A673 (cell line): ENCODE data around the gene UBA52. TPM values are rescaled to one million over a fixed set of nuclear protein-coding genes. Genes with fewer than 3 reads are reported as not detected.
"Not testable (repeated sequence)": the region's sequence is repeated elsewhere in the genome, so short reads cannot be mapped to it uniquely, and the experiment has no call there.

Experiments used
- BruUV-seq: library from RNA; stranded (reverse); fragments of 400-500 nt; replicated peaks from 2 replicates; lab custom pipeline; 2021; lab: Mats Ljungman, UMichigan
- CTCF ChIA-PET: fragments of 300-600 bp; sonication (Branson Sonifier 250); formaldehyde crosslinking; loops from one replicate; lab custom pipeline; 2022; ENCODE audit warnings: antibody characterized with exemption; lab: Charles Lee
- POLR2A ChIA-PET: fragments of 300-600 bp; sonication (Branson Sonifier 250); formaldehyde crosslinking; loops from one replicate; lab custom pipeline; 2022; ENCODE audit warnings: antibody characterized with exemption; ENCODE audit not compliant: low non-redundant PET; lab: Charles Lee
- DNase-seq: peaks from one replicate; pipeline ENCODE4 v3.0.0-alpha.2; 2015; ENCODE audit warnings: low spot score
- H3K27ac ChIP-seq: fragments of 200-600 bp; sonication (generic); 2 replicates; pipeline ENCODE4 v1.5.1; 2016; ENCODE audit warnings: mixed run types, low read depth, mild to moderate bottlenecking, mixed read lengths, antibody characterized with exemption, low read length; ENCODE audit not compliant: poor library complexity, severe bottlenecking
- H3K27me3 ChIP-seq: fragments of 200-600 bp; sonication (generic); replicated peaks from 2 replicates; pipeline ENCODE4 v1.6.1; 2017; ENCODE audit warnings: mixed run types, low read depth, mild to moderate bottlenecking, mixed read lengths, antibody characterized with exemption, low read length; ENCODE audit not compliant: insufficient read depth, poor library complexity
- H3K36me3 ChIP-seq: fragments of 200-600 bp; sonication (generic); 2 replicates; pipeline ENCODE4 v1.6.1; 2016; ENCODE audit warnings: mixed run types, mild to moderate bottlenecking, mixed read lengths, antibody characterized with exemption, low read length; ENCODE audit not compliant: insufficient read depth, poor library complexity, severe bottlenecking
- H3K4me1 ChIP-seq: fragments of 200-600 bp; sonication (generic); 2 replicates; pipeline ENCODE4 v1.6.1; 2017; ENCODE audit warnings: mixed run types, mild to moderate bottlenecking, mixed read lengths, antibody characterized with exemption, low read length; ENCODE audit not compliant: insufficient read depth, poor library complexity, severe bottlenecking
- H3K4me3 ChIP-seq: fragments of 200-600 bp; sonication (generic); 2 replicates; pipeline ENCODE4 v1.5.1; 2016; ENCODE audit warnings: low read depth, mixed run types, mild to moderate bottlenecking, mixed read lengths, low read length; ENCODE audit not compliant: poor library complexity, severe bottlenecking
- H3K9me3 ChIP-seq: fragments of 200-600 bp; sonication (generic); 2 replicates; pipeline ENCODE4 v1.6.1; 2016; ENCODE audit warnings: mixed run types, low read depth, mild to moderate bottlenecking, mixed read lengths, antibody characterized with exemption, low read length; ENCODE audit not compliant: poor library complexity, severe bottlenecking
- CTCF ChIP-seq: fragments of 300-800, 200-600 bp; sonication (generic); conservative IDR thresholded peaks from 2 replicates; pipeline ENCODE4 v1.5.1; 2017; ENCODE audit warnings: low read depth, mild to moderate bottlenecking, antibody characterized with exemption, low read length, moderate library complexity, mixed read lengths
- EZH2 ChIP-seq: fragments of 200-600 bp; sonication (generic); IDR thresholded peaks from 2 replicates; pipeline ENCODE4 v1.6.1; 2017; ENCODE audit warnings: borderline replicate concordance, low read depth, mild to moderate bottlenecking, mixed read lengths, antibody characterized with exemption, low read length; ENCODE audit not compliant: poor library complexity, severe bottlenecking
- intact Hi-C: fragments of 100-400 bp; cut with micrococcal nuclease; formaldehyde crosslinking; loops from one replicate; pipeline ENCODE4 v1.10.0; 2022; ENCODE audit not compliant: unreplicated experiment
- total RNA-seq: library from RNA; stranded (reverse); gene quantifications from 2 replicates; pipeline ENCODE4 v1.2.3, GENCODE V29; 2021

Gene UBA52
- total RNA-seq, 1 experiment from 2014 or later: 1,348 TPM

GRCh38 chr19:18539372-18539771, 32.3 kb upstream of the UBA52 start:
- no peak overlapping the region for H3K27ac ChIP-seq
- H3K4me1 ChIP-seq: peaks cover 10% of the 10 kb centered on the region
- peaks cover 56% of the 10 kb centered on the region for H3K36me3 ChIP-seq
- no peak for DNase-seq
- CTCF ChIA-PET: interaction anchor here (0.6 kb wide), 1 partner anchor 15 kb away, joined by 3 read pairs; no protein-coding TSS in a partner anchor
- no peaks in the 10 kb centered on the region for H3K27me3 ChIP-seq
- H3K9me3 ChIP-seq: no peaks in the 10 kb centered on the region
- no TSS peak for BruUV-seq
- TF ChIP-seq CTCF (no peak), EZH2 (no peak)
- no peak overlapping the region for H3K4me3 ChIP-seq
- POLR2A ChIA-PET: no interaction called here
- intact Hi-C loops: no loop called here

GRCh38 chr19:18540200-18540599, 31.5 kb upstream of the UBA52 start:
- H3K27me3 ChIP-seq, H3K9me3 ChIP-seq, H3K4me3 ChIP-seq, intact Hi-C loops, H3K27ac ChIP-seq, POLR2A ChIA-PET, BruUV-seq, DNase-seq, H3K4me1 ChIP-seq, CTCF ChIA-PET: not testable (repeated sequence)
- H3K36me3 ChIP-seq: peaks cover 56% of the 10 kb centered on the region

GRCh38 chr19:18541258-18541991, 30.2 kb upstream of the UBA52 start:
- DNase-seq: no peak
- H3K4me3 ChIP-seq: peak overlapping the region; percentile 56
- CTCF ChIA-PET: no interaction called here
- POLR2A ChIA-PET: no interaction called here
- peaks cover 10% of the 10 kb centered on the region for H3K4me1 ChIP-seq
- H3K9me3 ChIP-seq: no peaks in the 10 kb centered on the region
- intact Hi-C loops: no loop called here
- peaks cover 46% of the 10 kb centered on the region for H3K36me3 ChIP-seq
- no TSS peak for BruUV-seq
- TF ChIP-seq CTCF (no peak), EZH2 (no peak)
- H3K27me3 ChIP-seq: no peaks in the 10 kb centered on the region
- H3K27ac ChIP-seq: no peak overlapping the region
